ENCODE results near the gene DENND1B. TPM values are rescaled to one million over a fixed set of nuclear protein-coding genes. Genes with fewer than 3 reads are reported as not detected.

DENND1B gene
- total RNA-seq, 1 donor from 2014 or later: 22.1 TPM

DNA sequence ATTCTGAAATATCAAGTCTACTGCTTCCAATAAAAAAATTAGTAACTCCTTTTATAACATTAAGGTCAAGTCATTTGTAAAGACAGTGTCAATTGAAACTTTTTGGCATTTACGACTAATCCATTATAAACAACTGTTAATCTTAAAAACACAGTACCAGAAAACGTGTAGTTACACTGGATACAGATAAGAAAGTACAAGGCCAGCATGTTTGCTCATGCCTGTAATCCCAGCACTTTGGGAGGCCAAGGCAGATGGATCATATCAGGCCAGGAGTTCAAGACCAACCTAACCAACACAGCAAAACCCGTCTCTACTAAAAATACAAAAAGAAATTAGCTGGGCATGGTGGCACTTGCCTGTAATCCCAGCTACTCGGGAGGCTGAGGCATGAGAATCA is 29.4 kb downstream of the DENND1B start:
- no peak for DNase-seq
- Mint-ChIP-seq H3K27me3 (ENCODE audit: unreplicated experiment) (no peaks in the 10 kb centered on the region), H3K4me1 (ENCODE audit: low read depth, unreplicated experiment) (no peaks in the 10 kb centered on the region), H3K27ac (ENCODE audit: unreplicated experiment) (no peak overlapping the region), H3K36me3 (ENCODE audit: unreplicated experiment) (peaks cover 13% of the 10 kb centered on the region), H3K4me3 (ENCODE audit: unreplicated experiment) (no peak overlapping the region), H3K9me3 (ENCODE audit: unreplicated experiment) (peaks cover 2% of the 10 kb centered on the region)
- TF ChIP-seq, protein P1, sequence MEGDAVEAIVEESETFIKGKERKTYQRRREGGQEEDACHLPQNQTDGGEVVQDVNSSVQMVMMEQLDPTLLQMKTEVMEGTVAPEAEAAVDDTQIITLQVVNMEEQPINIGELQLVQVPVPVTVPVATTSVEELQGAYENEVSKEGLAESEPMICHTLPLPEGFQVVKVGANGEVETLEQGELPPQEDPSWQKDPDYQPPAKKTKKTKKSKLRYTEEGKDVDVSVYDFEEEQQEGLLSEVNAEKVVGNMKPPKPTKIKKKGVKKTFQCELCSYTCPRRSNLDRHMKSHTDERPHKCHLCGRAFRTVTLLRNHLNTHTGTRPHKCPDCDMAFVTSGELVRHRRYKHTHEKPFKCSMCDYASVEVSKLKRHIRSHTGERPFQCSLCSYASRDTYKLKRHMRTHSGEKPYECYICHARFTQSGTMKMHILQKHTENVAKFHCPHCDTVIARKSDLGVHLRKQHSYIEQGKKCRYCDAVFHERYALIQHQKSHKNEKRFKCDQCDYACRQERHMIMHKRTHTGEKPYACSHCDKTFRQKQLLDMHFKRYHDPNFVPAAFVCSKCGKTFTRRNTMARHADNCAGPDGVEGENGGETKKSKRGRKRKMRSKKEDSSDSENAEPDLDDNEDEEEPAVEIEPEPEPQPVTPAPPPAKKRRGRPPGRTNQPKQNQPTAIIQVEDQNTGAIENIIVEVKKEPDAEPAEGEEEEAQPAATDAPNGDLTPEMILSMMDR (IDR thresholded peaks at IDR 0.05; ENCODE audit: partially characterized antibody, unreplicated experiment): no peak

DNA sequence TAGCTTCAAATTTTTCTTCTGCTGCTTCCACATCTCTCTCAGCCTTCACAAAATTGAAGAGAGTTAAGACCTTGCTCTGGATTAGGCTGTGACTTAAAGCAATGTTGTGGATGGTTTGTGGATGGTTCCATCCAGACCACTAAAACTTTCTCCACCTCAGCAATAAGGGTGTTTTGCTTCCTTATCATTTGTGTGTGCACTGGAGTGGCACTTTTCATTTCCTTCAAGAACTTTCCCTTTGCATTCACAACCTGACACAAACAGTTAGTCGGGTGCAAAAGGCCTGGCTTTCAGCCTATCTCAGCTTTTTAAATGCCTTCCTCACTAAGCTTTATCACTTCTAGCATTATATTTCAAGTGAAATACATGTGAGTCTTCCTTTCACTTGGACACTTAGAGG is 30.3 kb downstream of the DENND1B start:
- H3K4me1 Mint-ChIP-seq (ENCODE audit: low read depth, unreplicated experiment): no peaks in the 10 kb centered on the region

DNA sequence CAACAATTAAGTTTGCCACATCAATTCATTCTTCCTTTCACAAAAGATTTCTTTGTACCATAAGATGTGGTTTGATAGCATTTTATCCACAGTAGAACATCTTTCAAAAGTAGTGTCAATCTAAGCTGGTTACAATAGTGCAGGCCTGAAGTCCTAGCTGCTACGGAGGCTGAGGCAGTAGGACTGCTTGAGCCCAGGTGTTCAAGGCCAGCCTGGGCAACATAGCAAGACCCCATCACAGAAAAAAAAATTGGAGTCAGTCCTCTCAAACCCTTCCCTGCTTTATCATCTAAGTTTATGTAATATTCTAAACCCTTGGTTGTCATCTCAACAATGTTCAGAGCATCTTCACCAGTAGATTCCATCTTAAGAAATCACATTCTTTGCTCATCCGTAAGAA is 31.7 kb downstream of the DENND1B start:
- H3K27me3 Mint-ChIP-seq (ENCODE audit: unreplicated experiment): no peaks in the 10 kb centered on the region

More for the DNA sequence above, 30.3 kb downstream of the DENND1B start:
- Mint-ChIP-seq H3K4me3 (ENCODE audit: unreplicated experiment) (no peak overlapping the region), H3K36me3 (ENCODE audit: unreplicated experiment) (peaks cover 13% of the 10 kb centered on the region), H3K27me3 (ENCODE audit: unreplicated experiment) (no peaks in the 10 kb centered on the region), H3K9me3 (ENCODE audit: unreplicated experiment) (no peaks in the 10 kb centered on the region), H3K27ac (ENCODE audit: unreplicated experiment) (no peak overlapping the region)
- TF ChIP-seq, protein P1 (IDR thresholded peaks at IDR 0.05; ENCODE audit: partially characterized antibody, unreplicated experiment): no peak
- no peak for DNase-seq

DNA sequence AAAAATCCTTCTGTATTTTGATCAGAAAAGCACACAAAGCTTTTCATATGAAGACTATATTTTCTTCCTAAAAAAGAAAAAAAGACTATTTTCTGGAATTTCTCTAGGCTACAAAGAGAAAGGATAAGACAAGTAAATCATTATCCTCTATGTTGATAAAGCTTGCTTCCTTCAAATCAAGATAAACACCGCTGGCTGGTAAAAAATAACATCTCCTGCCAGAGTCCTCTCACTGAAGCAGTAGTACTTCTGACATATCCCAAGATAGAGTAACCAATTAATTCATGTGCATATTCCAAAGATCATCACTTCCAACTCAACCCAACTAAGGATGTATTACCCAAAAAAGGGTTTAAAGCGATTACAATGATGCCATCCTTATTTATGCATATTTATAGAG is 34.3 kb downstream of the DENND1B start:
- no peak overlapping the region for H3K4me3 Mint-ChIP-seq (ENCODE audit: unreplicated experiment)
- H3K36me3 Mint-ChIP-seq (ENCODE audit: unreplicated experiment): peaks cover 13% of the 10 kb centered on the region
- no peaks in the 10 kb centered on the region for H3K9me3 Mint-ChIP-seq (ENCODE audit: unreplicated experiment)
- no peak overlapping the region for H3K27ac Mint-ChIP-seq (ENCODE audit: unreplicated experiment)
- peaks cover 3% of the 10 kb centered on the region for H3K4me1 Mint-ChIP-seq (ENCODE audit: low read depth, unreplicated experiment)
- TF ChIP-seq, protein P1 (IDR thresholded peaks at IDR 0.05; ENCODE audit: partially characterized antibody, unreplicated experiment): no peak
- H3K27me3 Mint-ChIP-seq (ENCODE audit: unreplicated experiment): no peaks in the 10 kb centered on the region
- no peak for DNase-seq

More for the DNA sequence above, 31.7 kb downstream of the DENND1B start:
- Mint-ChIP-seq H3K4me3 (ENCODE audit: unreplicated experiment) (no peak overlapping the region), H3K36me3 (ENCODE audit: unreplicated experiment) (peaks cover 13% of the 10 kb centered on the region), H3K9me3 (ENCODE audit: unreplicated experiment) (no peaks in the 10 kb centered on the region), H3K27ac (ENCODE audit: unreplicated experiment) (no peak overlapping the region), H3K4me1 (ENCODE audit: low read depth, unreplicated experiment) (no peaks in the 10 kb centered on the region)
- TF ChIP-seq, protein P1 (IDR thresholded peaks at IDR 0.05; ENCODE audit: partially characterized antibody, unreplicated experiment): no peak
- DNase-seq: no peak

DNA sequence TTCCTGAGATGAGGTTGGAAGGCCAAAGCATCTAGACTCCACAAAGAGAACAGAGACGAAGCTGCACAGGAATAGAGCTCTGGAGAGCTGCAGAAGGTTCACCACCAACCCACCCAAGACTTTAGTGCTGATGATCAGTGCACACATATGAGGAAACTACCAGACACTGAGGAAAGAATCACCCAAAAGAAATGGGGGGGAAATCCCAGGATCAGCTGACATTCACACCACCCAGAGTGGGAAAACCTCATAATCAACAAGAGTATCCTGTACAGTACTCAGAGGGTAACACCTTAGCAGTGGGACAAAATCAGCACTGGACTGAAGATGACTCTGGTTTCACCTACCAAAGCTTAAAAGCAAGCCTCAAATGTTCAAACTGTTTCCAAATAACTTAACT is 36.4 kb downstream of the DENND1B start:
- no peaks in the 10 kb centered on the region for H3K27me3 Mint-ChIP-seq (ENCODE audit: unreplicated experiment)
- no peak overlapping the region for H3K4me3 Mint-ChIP-seq (ENCODE audit: unreplicated experiment)
- no peak overlapping the region for H3K27ac Mint-ChIP-seq (ENCODE audit: unreplicated experiment)
- TF ChIP-seq, protein P1 (IDR thresholded peaks at IDR 0.05; ENCODE audit: partially characterized antibody, unreplicated experiment): no peak
- H3K36me3 Mint-ChIP-seq (ENCODE audit: unreplicated experiment): peaks cover 2% of the 10 kb centered on the region
- no peaks in the 10 kb centered on the region for H3K9me3 Mint-ChIP-seq (ENCODE audit: unreplicated experiment)
- DNase-seq: no peak
- H3K4me1 Mint-ChIP-seq (ENCODE audit: low read depth, unreplicated experiment): peaks cover 6% of the 10 kb centered on the region

Data from glutamatergic neuron (in vitro differentiated cells).